Esophagus muscularis mucosa (tissue), 4 donors: Measurements from ENCODE around the gene THOC3.

Experiments used
- CTCF ChIP-seq, 3 experiments: fragments of 200-600 bp in 2 of 3; fragments of 450-650 bp in 1 of 3; sonication (generic) in 2 of 3; IDR thresholded peaks; one replicate each; pipeline ENCODE4 v1.5.1; 2017 to 2019; ENCODE audit warnings: antibody characterized with exemption in 3 of 3, mild to moderate bottlenecking in 2 of 3, moderate library complexity in 1 of 3
- EP300 ChIP-seq: sonication (generic); formaldehyde crosslinking; IDR thresholded peaks from one replicate; pipeline ENCODE4 v1.6.1; 2017; ENCODE audit warnings: antibody characterized with exemption
- POLR2A ChIP-seq: fragments of 450-650 bp; IDR thresholded peaks from one replicate; pipeline ENCODE4 v1.6.1; 2017; ENCODE audit warnings: antibody characterized with exemption, moderate library complexity, mild to moderate bottlenecking, low read depth
- POLR2AphosphoS5 ChIP-seq, 2 donors: sonication (generic); formaldehyde crosslinking; IDR thresholded peaks; one replicate each; pipeline ENCODE4 v1.6.1; 2017; ENCODE audit warnings: antibody characterized with exemption in 2 of 2

- TF ChIP-seq CTCF (IDR thresholded peaks at IDR 0.05) (no peak), EP300 (no peak), POLR2A (no peak), POLR2AphosphoS5 (IDR thresholded peaks at IDR 0.05) (no peak)
Observed at GRCh38 chr5:175921061-175921730, 46.9 kb downstream of the THOC3 start.
